SK-N-MC (cell line): ENCODE measurements around the gene GPD1L.
"Not testable (repeated sequence)": the region's sequence is repeated elsewhere in the genome, so short reads cannot be mapped to it uniquely, and the experiment has no call there.

Experiments used
- EZH2 ChIP-seq: fragments of 200-600 bp; sonication (generic); IDR thresholded peaks from one replicate; pipeline ENCODE4 v1.6.1; 2017; ENCODE audit warnings: antibody characterized with exemption
- POLR2AphosphoS5 ChIP-seq: IDR thresholded peaks from 2 replicates; pipeline ENCODE4 v1.6.1; 2012; ENCODE audit warnings: mild to moderate bottlenecking, low read depth, low read length, borderline replicate concordance

DNA sequence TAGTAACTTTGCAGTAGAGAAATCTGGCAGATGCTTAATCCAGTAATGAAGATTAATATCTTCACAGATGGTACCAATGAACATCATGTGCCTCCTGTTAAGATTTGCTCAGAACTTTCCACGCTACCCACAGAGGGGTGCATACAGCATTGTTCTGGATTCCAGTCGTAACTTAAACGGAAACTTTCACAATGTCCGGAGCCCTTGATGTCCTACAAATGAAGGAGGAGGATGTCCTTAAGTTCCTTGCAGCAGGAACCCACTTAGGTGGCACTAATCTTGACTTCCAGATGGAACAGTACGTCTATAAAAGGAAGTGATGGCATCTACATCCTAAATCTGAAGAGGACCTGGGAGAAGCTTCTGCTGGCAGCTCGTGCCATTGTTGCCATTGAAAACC is 84.1 kb downstream of the GPD1L start:
- not testable (repeated sequence) for TF ChIP-seq EZH2, POLR2AphosphoS5
